ENCODE results near the gene USP6NL. TPM values are rescaled to one million over a fixed set of nuclear protein-coding genes. Genes with fewer than 3 reads are reported as not detected.

USP6NL gene
- total and polyA plus RNA-seq, 9 of the 15 experiments (the other 6 are each of a cell fraction or from before 2014, with no cell fraction given): 3.2 to 26.6 (median 19.8) TPM

GRCh38 chr10:11515596-11516430, 95.6 kb downstream of the USP6NL start (continued):
- TF ChIP-seq ZNF23 (CRISPR knock-in tag; IDR thresholded peaks at IDR 0.05): no peak
- TF ChIP-seq, protein P1, sequence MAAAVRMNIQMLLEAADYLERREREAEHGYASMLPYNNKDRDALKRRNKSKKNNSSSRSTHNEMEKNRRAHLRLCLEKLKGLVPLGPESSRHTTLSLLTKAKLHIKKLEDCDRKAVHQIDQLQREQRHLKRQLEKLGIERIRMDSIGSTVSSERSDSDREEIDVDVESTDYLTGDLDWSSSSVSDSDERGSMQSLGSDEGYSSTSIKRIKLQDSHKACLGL (CRISPR knock-in tag; IDR thresholded peaks at IDR 0.05; ENCODE audit: borderline replicate concordance, poor library complexity, severe bottlenecking): no peak
- TF ChIP-seq PHTF2 (CRISPR knock-in tag; IDR thresholded peaks at IDR 0.05): no peak
- no peak for TF ChIP-seq BCLAF1 (IDR thresholded peaks at IDR 0.05; ENCODE audit: borderline replicate concordance in 1 of 2, control insufficient read depth in 1 of 2, low read depth in 2 of 2, low read length in 1 of 2)
- no peak for TF ChIP-seq TGIF2 (CRISPR knock-in tag; IDR thresholded peaks at IDR 0.05)
- TF ChIP-seq, protein P2, sequence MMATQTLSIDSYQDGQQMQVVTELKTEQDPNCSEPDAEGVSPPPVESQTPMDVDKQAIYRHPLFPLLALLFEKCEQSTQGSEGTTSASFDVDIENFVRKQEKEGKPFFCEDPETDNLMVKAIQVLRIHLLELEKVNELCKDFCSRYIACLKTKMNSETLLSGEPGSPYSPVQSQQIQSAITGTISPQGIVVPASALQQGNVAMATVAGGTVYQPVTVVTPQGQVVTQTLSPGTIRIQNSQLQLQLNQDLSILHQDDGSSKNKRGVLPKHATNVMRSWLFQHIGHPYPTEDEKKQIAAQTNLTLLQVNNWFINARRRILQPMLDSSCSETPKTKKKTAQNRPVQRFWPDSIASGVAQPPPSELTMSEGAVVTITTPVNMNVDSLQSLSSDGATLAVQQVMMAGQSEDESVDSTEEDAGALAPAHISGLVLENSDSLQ (IDR thresholded peaks at IDR 0.05): 0 out of 2 replicates have a peak, but pooled peaks have one; percentile 14
- no peak for TF ChIP-seq POLR2A (conservative IDR thresholded peaks at IDR 0.05)
- TF ChIP-seq, protein P3, sequence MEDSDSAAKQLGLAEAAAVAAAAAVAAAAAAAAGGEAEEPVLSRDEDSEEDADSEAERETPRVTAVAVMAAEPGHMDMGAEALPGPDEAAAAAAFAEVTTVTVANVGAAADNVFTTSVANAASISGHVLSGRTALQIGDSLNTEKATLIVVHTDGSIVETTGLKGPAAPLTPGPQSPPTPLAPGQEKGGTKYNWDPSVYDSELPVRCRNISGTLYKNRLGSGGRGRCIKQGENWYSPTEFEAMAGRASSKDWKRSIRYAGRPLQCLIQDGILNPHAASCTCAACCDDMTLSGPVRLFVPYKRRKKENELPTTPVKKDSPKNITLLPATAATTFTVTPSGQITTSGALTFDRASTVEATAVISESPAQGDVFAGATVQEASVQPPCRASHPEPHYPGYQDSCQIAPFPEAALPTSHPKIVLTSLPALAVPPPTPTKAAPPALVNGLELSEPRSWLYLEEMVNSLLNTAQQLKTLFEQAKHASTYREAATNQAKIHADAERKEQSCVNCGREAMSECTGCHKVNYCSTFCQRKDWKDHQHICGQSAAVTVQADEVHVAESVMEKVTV (CRISPR knock-in tag; IDR thresholded peaks at IDR 0.05): peak; percentile 88
- no peak for TF ChIP-seq BCOR (IDR thresholded peaks at IDR 0.05)
- TF ChIP-seq ZNF184 (CRISPR knock-in tag; IDR thresholded peaks at IDR 0.05): no peak
- TF ChIP-seq, protein P4, sequence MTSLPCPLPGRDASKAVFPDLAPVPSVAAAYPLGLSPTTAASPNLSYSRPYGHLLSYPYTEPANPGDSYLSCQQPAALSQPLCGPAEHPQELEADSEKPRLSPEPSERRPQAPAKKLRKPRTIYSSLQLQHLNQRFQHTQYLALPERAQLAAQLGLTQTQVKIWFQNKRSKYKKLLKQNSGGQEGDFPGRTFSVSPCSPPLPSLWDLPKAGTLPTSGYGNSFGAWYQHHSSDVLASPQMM (CRISPR knock-in tag; IDR thresholded peaks at IDR 0.05): no peak
- no peak for TF ChIP-seq ZNF347 (CRISPR knock-in tag; IDR thresholded peaks at IDR 0.05; ENCODE audit: low read depth)
- no peak for TF ChIP-seq DPF2 (IDR thresholded peaks at IDR 0.05)
- no peak for TF ChIP-seq ZNF740 (CRISPR knock-in tag; IDR thresholded peaks at IDR 0.05)
- TF ChIP-seq ZNF740 (tag; IDR thresholded peaks at IDR 0.05): no peak
- TF ChIP-seq SNIP1 (IDR thresholded peaks at IDR 0.05; ENCODE audit: low read depth): no peak
- no peak for TF ChIP-seq DMBX1 (CRISPR knock-in tag; IDR thresholded peaks at IDR 0.05; ENCODE audit: borderline replicate concordance)
- TF ChIP-seq CTCF (IDR thresholded peaks at IDR 0.05 in 2 of 3, conservative IDR thresholded peaks at IDR 0.05 in 1 of 3; ENCODE audit: insufficient read depth in 2 of 3, low read depth in 1 of 3, low read length in 3 of 3): peak; percentile 67 to 91 (median 84)
